ENCODE measurements around the gene HIP1. TPM values are rescaled to one million over a fixed set of nuclear protein-coding genes. Genes with fewer than 3 reads are reported as not detected.

HIP1 gene
- total and polyA plus RNA-seq, 2 of the 13 experiments (the other 11 are each of a cell fraction or from before 2014, with no cell fraction given): 4.5 to 6.2 TPM

DNA sequence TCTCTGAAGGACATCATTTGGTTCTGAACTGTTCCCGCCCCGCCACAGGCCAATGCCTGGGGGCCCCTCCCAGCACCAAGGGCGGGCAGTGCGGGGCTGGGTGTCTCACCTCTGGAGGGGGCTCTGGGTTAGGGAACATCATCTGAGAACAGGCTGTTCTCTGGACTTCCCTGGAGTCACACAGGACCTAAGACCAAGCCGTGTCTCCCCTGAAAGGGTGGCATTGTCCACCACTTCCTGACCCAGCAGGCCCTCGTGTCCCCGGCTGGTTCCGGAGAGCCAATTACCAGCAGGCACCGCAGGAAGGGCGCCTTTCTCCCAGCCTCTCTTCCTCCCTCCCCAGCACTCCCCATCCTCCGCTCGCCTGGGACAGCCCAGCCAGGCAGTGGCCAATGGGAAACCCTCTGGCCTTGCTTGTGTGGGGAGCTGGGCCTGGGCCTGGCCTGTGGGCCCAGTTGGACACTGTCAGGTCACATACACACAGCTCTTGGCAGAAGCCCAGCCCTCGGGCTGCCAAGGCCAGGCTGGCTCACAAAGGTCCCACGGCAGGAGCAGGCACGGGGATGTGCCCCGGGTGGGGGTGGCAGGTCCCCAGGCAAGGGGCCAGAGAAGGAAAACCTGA, 127.1 kb downstream of the HIP1 start (continued):
- TF ChIP-seq, protein P1, sequence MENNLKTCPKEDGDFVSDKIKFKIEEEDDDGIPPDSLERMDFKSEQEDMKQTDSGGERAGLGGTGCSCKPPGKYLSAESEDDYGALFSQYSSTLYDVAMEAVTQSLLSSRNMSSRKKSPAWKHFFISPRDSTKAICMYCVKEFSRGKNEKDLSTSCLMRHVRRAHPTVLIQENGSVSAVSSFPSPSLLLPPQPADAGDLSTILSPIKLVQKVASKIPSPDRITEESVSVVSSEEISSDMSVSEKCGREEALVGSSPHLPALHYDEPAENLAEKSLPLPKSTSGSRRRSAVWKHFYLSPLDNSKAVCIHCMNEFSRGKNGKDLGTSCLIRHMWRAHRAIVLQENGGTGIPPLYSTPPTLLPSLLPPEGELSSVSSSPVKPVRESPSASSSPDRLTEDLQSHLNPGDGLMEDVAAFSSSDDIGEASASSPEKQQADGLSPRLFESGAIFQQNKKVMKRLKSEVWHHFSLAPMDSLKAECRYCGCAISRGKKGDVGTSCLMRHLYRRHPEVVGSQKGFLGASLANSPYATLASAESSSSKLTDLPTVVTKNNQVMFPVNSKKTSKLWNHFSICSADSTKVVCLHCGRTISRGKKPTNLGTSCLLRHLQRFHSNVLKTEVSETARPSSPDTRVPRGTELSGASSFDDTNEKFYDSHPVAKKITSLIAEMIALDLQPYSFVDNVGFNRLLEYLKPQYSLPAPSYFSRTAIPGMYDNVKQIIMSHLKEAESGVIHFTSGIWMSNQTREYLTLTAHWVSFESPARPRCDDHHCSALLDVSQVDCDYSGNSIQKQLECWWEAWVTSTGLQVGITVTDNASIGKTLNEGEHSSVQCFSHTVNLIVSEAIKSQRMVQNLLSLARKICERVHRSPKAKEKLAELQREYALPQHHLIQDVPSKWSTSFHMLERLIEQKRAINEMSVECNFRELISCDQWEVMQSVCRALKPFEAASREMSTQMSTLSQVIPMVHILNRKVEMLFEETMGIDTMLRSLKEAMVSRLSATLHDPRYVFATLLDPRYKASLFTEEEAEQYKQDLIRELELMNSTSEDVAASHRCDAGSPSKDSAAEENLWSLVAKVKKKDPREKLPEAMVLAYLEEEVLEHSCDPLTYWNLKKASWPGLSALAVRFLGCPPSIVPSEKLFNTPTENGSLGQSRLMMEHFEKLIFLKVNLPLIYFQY (CRISPR knock-in tag; IDR thresholded peaks at IDR 0.05; ENCODE audit: borderline replicate concordance): peak; percentile 90; the same call in 1 of the 2 replicates
- TF ChIP-seq, protein P2, sequence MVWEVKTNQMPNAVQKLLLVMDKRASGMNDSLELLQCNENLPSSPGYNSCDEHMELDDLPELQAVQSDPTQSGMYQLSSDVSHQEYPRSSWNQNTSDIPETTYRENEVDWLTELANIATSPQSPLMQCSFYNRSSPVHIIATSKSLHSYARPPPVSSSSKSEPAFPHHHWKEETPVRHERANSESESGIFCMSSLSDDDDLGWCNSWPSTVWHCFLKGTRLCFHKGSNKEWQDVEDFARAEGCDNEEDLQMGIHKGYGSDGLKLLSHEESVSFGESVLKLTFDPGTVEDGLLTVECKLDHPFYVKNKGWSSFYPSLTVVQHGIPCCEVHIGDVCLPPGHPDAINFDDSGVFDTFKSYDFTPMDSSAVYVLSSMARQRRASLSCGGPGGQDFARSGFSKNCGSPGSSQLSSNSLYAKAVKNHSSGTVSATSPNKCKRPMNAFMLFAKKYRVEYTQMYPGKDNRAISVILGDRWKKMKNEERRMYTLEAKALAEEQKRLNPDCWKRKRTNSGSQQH (CRISPR knock-in tag; IDR thresholded peaks at IDR 0.05; ENCODE audit: low read depth): 0 out of 2 replicates have a peak, but pooled peaks have one; percentile 50
- TF ChIP-seq ZNF883 (CRISPR knock-in tag; IDR thresholded peaks at IDR 0.05; ENCODE audit: not compliant biosample characterization) (no peak), ELF3 (CRISPR knock-in tag; IDR thresholded peaks at IDR 0.05) (peak; percentile 68), NONO (IDR thresholded peaks at IDR 0.05) (no peak), NONO (CRISPR knock-in tag; conservative IDR thresholded peaks at IDR 0.05) (no peak; the same call in 1 of the 2 replicates), EHMT2 (IDR thresholded peaks at IDR 0.05; ENCODE audit: borderline replicate concordance, low read depth, low read length) (no peak), KDM5A (IDR thresholded peaks at IDR 0.05; ENCODE audit: borderline replicate concordance, low read length) (no peak), MTA3 (CRISPR knock-in tag; IDR thresholded peaks at IDR 0.05) (0 out of 2 replicates have a peak, but pooled peaks have one; percentile 34), PITX1 (CRISPR knock-in tag; IDR thresholded peaks at IDR 0.05) (0 out of 2 replicates have a peak, but pooled peaks have one; percentile 33), NFRKB (IDR thresholded peaks at IDR 0.05) (no peak), ASH2L (IDR thresholded peaks at IDR 0.05; ENCODE audit: insufficient read length, low read depth, low read length) (no peak), ZNF337 (CRISPR knock-in tag; IDR thresholded peaks at IDR 0.05; ENCODE audit: borderline replicate concordance, low read depth) (no peak), RNF2 (conservative IDR thresholded peaks at IDR 0.05; ENCODE audit: low read depth) (no peak), SKI (IDR thresholded peaks at IDR 0.05; ENCODE audit: partially characterized antibody) (no peak), RORA (CRISPR knock-in tag; IDR thresholded peaks at IDR 0.05) (no peak), SMC3 (IDR thresholded peaks at IDR 0.05; ENCODE audit: low read length) (no peak), SIX4 (CRISPR knock-in tag; IDR thresholded peaks at IDR 0.05) (no peak), RFX3 (CRISPR knock-in tag; IDR thresholded peaks at IDR 0.05) (0 out of 2 replicates have a peak, but pooled peaks have one; percentile 23), SAP130 (CRISPR knock-in tag; IDR thresholded peaks at IDR 0.05; ENCODE audit: low read depth) (peak; percentile 92), KAT8 (CRISPR knock-in tag; IDR thresholded peaks at IDR 0.05) (peak; percentile 90), TBL1XR1 (IDR thresholded peaks at IDR 0.05; ENCODE audit: borderline replicate concordance, low read length, partially characterized antibody) (no peak), SPEN (CRISPR knock-in tag; IDR thresholded peaks at IDR 0.05; ENCODE audit: low read depth) (peak; percentile 82; the same call in 1 of the 2 replicates), CBX1 (IDR thresholded peaks at IDR 0.05; ENCODE audit: low read depth) (peak; percentile 83), ZNF484 (CRISPR knock-in tag; IDR thresholded peaks at IDR 0.05; ENCODE audit: borderline replicate concordance, low read depth) (no peak)
- TF ChIP-seq, protein P3, sequence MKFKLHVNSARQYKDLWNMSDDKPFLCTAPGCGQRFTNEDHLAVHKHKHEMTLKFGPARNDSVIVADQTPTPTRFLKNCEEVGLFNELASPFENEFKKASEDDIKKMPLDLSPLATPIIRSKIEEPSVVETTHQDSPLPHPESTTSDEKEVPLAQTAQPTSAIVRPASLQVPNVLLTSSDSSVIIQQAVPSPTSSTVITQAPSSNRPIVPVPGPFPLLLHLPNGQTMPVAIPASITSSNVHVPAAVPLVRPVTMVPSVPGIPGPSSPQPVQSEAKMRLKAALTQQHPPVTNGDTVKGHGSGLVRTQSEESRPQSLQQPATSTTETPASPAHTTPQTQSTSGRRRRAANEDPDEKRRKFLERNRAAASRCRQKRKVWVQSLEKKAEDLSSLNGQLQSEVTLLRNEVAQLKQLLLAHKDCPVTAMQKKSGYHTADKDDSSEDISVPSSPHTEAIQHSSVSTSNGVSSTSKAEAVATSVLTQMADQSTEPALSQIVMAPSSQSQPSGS (CRISPR knock-in tag; IDR thresholded peaks at IDR 0.05): no peak

Data from HepG2 (cell line).